SK-N-SH (cell line): ENCODE data around the gene MRPS34. TPM values are rescaled to one million over a fixed set of nuclear protein-coding genes. Genes with fewer than 3 reads are reported as not detected.

Experiments used
- CTCF ChIA-PET: fragments of 300-600, 350-600 bp; formaldehyde crosslinking; extraction: SDS; loops from one replicate; lab custom pipeline; 2021; lab: Yijun Ruan, JAX
- POLR2A ChIA-PET: fragments of 350-600 bp; sonication (Branson Sonifier 250); formaldehyde crosslinking; extraction: SDS; loops from one replicate; lab custom pipeline; 2020; ENCODE audit warnings: antibody characterized with exemption, inconsistent platforms; lab: Yijun Ruan, JAX
- DNase-seq: peaks from one replicate; pipeline ENCODE4 v3.0.0; 2012
- H2AFZ ChIP-seq: fragments of 200-600 bp; sonication (generic); 2 replicates; pipeline ENCODE4 v1.8.1; 2016; ENCODE audit warnings: antibody characterized with exemption, mild to moderate bottlenecking, low read depth
- H3F3A ChIP-seq: fragments of 200-600 bp; sonication (generic); replicated peaks from 2 replicates; pipeline ENCODE3; 2016; ENCODE audit warnings: antibody characterized with exemption, mild to moderate bottlenecking; ENCODE audit not compliant: insufficient read depth
- H3K27ac ChIP-seq, 2 experiments: fragments of 200-500 bp in 1 of 2; fragments of 200-600 bp in 1 of 2; sonication (Bioruptor generic) in 1 of 2; sonication (generic), shearing (Covaris generic) in 1 of 2; 2 replicates each; pipeline versions ENCODE4 v1.5.1 to v1.6.1; 2014 to 2016; ENCODE audit warnings: low read depth in 2 of 2, inconsistent platforms in 1 of 2, low read length in 1 of 2, mild to moderate bottlenecking in 1 of 2, mixed read lengths in 1 of 2
- H3K27me3 ChIP-seq: fragments of 200-600 bp; sonication (generic), shearing (Covaris generic); 2 replicates; pipeline ENCODE4 v1.6.1; 2016; ENCODE audit warnings: mixed run types; ENCODE audit not compliant: insufficient read depth
- H3K36me3 ChIP-seq, 2 experiments: fragments of 200-500 bp in 1 of 2; fragments of 200-600 bp in 1 of 2; sonication (Bioruptor generic) in 1 of 2; sonication (generic) in 1 of 2; replicated peaks in 1 of 2; 2 replicates each; pipeline versions ENCODE3 to v1.5.1; 2014 to 2016; ENCODE audit warnings: low read length in 1 of 2, mild to moderate bottlenecking in 1 of 2; ENCODE audit not compliant: insufficient read depth in 2 of 2, control insufficient read depth in 1 of 2
- H3K4me1 ChIP-seq, 2 experiments: fragments of 200-500 bp in 1 of 2; fragments of 200-600 bp in 1 of 2; sonication (Bioruptor generic) in 1 of 2; sonication (generic), shearing (Covaris generic) in 1 of 2; 2 replicates each; pipeline versions ENCODE4 v1.5.1 to v1.6.1; 2014 to 2016; ENCODE audit warnings: low read depth in 1 of 2, low read length in 1 of 2, mixed run types in 1 of 2; ENCODE audit not compliant: insufficient read depth in 2 of 2, control insufficient read depth in 1 of 2
- H3K4me2 ChIP-seq: fragments of 200-600 bp; sonication (generic), shearing (Covaris generic); 2 replicates; pipeline ENCODE4 v1.6.1; 2017; ENCODE audit warnings: mixed run types
- H3K4me3 ChIP-seq, 2 experiments: fragments of 200-500 bp in 1 of 2; fragments of 200-600 bp in 1 of 2; sonication (Bioruptor generic) in 1 of 2; sonication (generic), shearing (Covaris generic) in 1 of 2; 2 replicates each; pipeline versions ENCODE4 v1.5.1 to v1.8.1; 2014 to 2016; ENCODE audit warnings: low read depth in 2 of 2, inconsistent platforms in 1 of 2, low read length in 1 of 2, mild to moderate bottlenecking in 1 of 2, mixed read lengths in 1 of 2, moderate library complexity in 1 of 2
- H3K79me2 ChIP-seq: fragments of 200-600 bp; sonication (generic); 2 replicates; pipeline ENCODE4 v1.8.1; 2017; ENCODE audit warnings: mild to moderate bottlenecking; ENCODE audit not compliant: insufficient read depth
- H3K9ac ChIP-seq: fragments of 200-600 bp; sonication (generic); 2 replicates; pipeline ENCODE4 v1.6.1; 2017; ENCODE audit warnings: mixed run types
- H3K9me2 ChIP-seq: fragments of 200-600 bp; sonication (generic); 2 replicates; pipeline ENCODE4 v1.6.1; 2017; ENCODE audit warnings: mixed run types
- H3K9me3 ChIP-seq: fragments of 200-600 bp; sonication (generic); 2 replicates; pipeline ENCODE4 v1.6.1; 2017; ENCODE audit warnings: mixed run types, mild to moderate bottlenecking, moderate library complexity
- H4K20me1 ChIP-seq: fragments of 200-600 bp; sonication (generic); 2 replicates; pipeline ENCODE4 v1.6.1; 2017; ENCODE audit warnings: mild to moderate bottlenecking, mixed run types; ENCODE audit not compliant: insufficient read depth
- CHD2 ChIP-seq: fragments of 150-350 bp; IDR thresholded peaks from 2 replicates; pipeline ENCODE4 v1.6.1; 2018; ENCODE audit warnings: low read length; ENCODE audit not compliant: partially characterized antibody
- ELF1 ChIP-seq: IDR thresholded peaks from 2 replicates; pipeline ENCODE4 v1.4.0; 2012
- FOSL2 ChIP-seq: IDR thresholded peaks from 2 replicates; pipeline ENCODE4 v1.4.0; 2012; ENCODE audit warnings: low read depth, mild to moderate bottlenecking, moderate library complexity, borderline replicate concordance
- FOXM1 ChIP-seq: IDR thresholded peaks from 2 replicates; pipeline ENCODE4 v1.4.0; 2012; ENCODE audit warnings: low read depth, mild to moderate bottlenecking
- GABPA ChIP-seq: IDR thresholded peaks from 2 replicates; pipeline ENCODE4 v1.4.0; 2012; ENCODE audit warnings: low read depth, mild to moderate bottlenecking
- JUND ChIP-seq: IDR thresholded peaks from 2 replicates; pipeline ENCODE4 v1.4.0; 2012
- MEF2A ChIP-seq: IDR thresholded peaks from 2 replicates; pipeline ENCODE4 v1.4.0; 2012; ENCODE audit warnings: low read depth, borderline replicate concordance
- RAD21 ChIP-seq: IDR thresholded peaks from 2 replicates; pipeline ENCODE4 v1.6.1; 2012; ENCODE audit warnings: mild to moderate bottlenecking, low read length
- RFX5 ChIP-seq: IDR thresholded peaks from 2 replicates; pipeline ENCODE4 v1.6.1; 2012; ENCODE audit warnings: mild to moderate bottlenecking, improper control_type of control experiment, low read length
- SMC3 ChIP-seq: IDR thresholded peaks from 2 replicates; pipeline ENCODE4 v1.6.1; 2012; ENCODE audit warnings: low read depth, low read length, improper control_type of control experiment
- TAF1 ChIP-seq: IDR thresholded peaks from 2 replicates; pipeline ENCODE4 v1.6.1; 2012; ENCODE audit warnings: low read depth, mild to moderate bottlenecking, low read length, moderate library complexity, borderline replicate concordance
- TCF12 ChIP-seq: IDR thresholded peaks from 2 replicates; pipeline ENCODE4 v1.4.0; 2012
- TEAD4 ChIP-seq: IDR thresholded peaks from 2 replicates; pipeline ENCODE4 v1.4.0; 2012; ENCODE audit warnings: mild to moderate bottlenecking, borderline replicate concordance; ENCODE audit not compliant: insufficient read depth
- YY1 ChIP-seq: IDR thresholded peaks from 2 replicates; pipeline ENCODE4 v1.4.0; 2012; ENCODE audit warnings: low read depth, mild to moderate bottlenecking
- WGBS: methylation state at CpG from one replicate; pipeline ENCODE4 v1.1.6; 2017; ENCODE audit warnings: low lambda C conversion rate; 5-methylcytosine and 5-hydroxymethylcytosine counted together
- polyA plus RNA-seq, 3 experiments: library from polyadenylated mRNA; depleted of rRNA; stranded (reverse); fragments of >200 nt; gene quantifications; 2 replicates each; pipeline ENCODE4 v1.2.3, GENCODE V29; 2012
- TF ChIP-seq, protein P1 (sequence below): IDR thresholded peaks from 2 replicates; pipeline ENCODE4; 2012

MRPS34 gene
- polyA plus RNA-seq, 1 of the 3 experiments (the other 2 are of a cell fraction), result 156 TPM

GRCh38 chr16:1775846-1776671 lies 3.1 kb upstream of the MRPS34 start:
- Histone ChIP-seq H3K79me2 (peaks cover 36% of the 10 kb centered on the region), H3F3A (peaks cover 9% of the 10 kb centered on the region), H3K27ac (no peak overlapping the region), H3K4me3 (no peak overlapping the region), H3K27me3 (no peaks in the 10 kb centered on the region), H3K9me3 (no peaks in the 10 kb centered on the region), H2AFZ (no peak overlapping the region), H3K36me3 (peaks cover 3 to 37% of the 10 kb centered on the region in 2 experiments), H4K20me1 (peaks cover 11% of the 10 kb centered on the region; the same call in 1 of the 2 replicates), H3K4me1 (peaks cover 0 to 21% of the 10 kb centered on the region in 2 experiments; a peak in 2 of 4 replicates), H3K9me2 (no peaks in the 10 kb centered on the region), H3K9ac (no peak overlapping the region), H3K4me2 (no peak overlapping the region)
- ChIA-PET CTCF (interaction anchor here (1.4 to 4.4 kb wide), 2 partner anchors 7 to 13 kb away, joined by 3 to 40 read pairs; partner anchors contain the start of genes NUBP2 and SPSB3), POLR2A (no interaction called here)
- 87% methylated on average over 10 of the region's 28 CpGs for WGBS
- no peak for TF ChIP-seq TAF1
- no peak for DNase-seq

DNA sequence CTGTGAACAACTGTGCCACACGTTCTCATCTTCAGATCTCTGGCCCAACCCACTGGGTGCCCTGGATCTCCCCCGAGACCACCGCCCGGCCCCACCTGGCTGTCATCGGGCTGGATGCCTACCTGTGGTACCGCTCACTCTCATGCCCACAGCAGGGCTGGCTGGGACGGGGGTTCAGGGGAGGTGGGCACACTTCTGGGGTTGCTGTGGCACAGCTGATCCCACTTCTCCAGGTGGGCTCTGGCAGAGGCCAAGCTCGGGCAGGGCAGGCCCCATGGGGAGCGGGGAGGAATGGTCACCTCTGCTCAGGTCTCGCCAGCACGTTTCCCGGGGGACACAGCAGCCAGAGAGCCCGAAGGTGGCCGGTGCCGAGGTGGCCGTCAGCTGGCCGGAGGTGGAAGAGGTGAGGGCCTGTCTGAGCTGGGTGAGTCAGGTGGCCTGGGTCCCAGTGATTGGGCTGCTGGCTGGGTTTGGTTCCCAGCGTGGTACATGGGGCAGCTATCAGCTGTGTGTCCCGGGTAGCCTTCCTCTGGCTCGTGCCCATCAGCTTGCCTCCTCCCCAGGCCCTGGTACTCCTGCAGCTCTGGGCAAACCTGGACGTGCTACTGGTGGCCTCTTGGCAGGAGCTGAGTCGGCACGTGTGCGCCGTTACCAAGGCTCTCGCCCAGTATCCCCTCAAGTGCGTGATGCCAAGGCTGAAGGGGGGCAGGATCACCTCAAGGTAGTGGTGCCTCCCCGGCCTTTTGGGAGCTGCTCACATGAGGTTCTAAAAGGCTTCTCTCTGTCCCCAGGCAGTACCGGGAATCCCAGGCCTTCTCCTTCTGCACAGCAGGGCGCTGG lies 2.3 kb upstream of the MRPS34 start:
- no peak overlapping the region for H2AFZ ChIP-seq
- H3K9me3 ChIP-seq, result no peaks in the 10 kb centered on the region
- H3K27me3 ChIP-seq, result no peaks in the 10 kb centered on the region
- peaks cover 7% of the 10 kb centered on the region for H3F3A ChIP-seq
- 0 out of 2 replicates have a peak overlapping the region, but pooled peaks have one; percentile 95 for H3K4me2 ChIP-seq
- H3K4me3 ChIP-seq, result no peak overlapping the region
- TF ChIP-seq TCF12 (no peak), ELF1 (no peak), CHD2 (no peak), RAD21 (no peak), FOSL2 (no peak), SMC3 (no peak), RFX5 (no peak), MEF2A (no peak), FOXM1 (no peak), GABPA (no peak), TEAD4 (no peak), JUND (no peak), YY1 (no peak)
- TF ChIP-seq, protein P1, sequence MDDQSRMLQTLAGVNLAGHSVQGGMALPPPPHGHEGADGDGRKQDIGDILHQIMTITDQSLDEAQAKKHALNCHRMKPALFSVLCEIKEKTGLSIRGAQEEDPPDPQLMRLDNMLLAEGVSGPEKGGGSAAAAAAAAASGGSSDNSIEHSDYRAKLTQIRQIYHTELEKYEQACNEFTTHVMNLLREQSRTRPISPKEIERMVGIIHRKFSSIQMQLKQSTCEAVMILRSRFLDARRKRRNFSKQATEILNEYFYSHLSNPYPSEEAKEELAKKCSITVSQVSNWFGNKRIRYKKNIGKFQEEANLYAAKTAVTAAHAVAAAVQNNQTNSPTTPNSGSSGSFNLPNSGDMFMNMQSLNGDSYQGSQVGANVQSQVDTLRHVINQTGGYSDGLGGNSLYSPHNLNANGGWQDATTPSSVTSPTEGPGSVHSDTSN, result no peak
- peaks cover 5 to 37% of the 10 kb centered on the region in 2 experiments for H3K36me3 ChIP-seq
- H3K27ac ChIP-seq, result no peak overlapping the region
- DNase-seq, result no peak
- no peak overlapping the region for H3K9ac ChIP-seq
- ChIA-PET POLR2A (no interaction called here), CTCF (interaction anchor here (1.4 to 4.4 kb wide), 2 partner anchors 8 to 14 kb away, joined by 3 to 40 read pairs; partner anchors contain the start of genes NUBP2 and SPSB3)
- peaks cover 6% of the 10 kb centered on the region; the same call in 1 of the 2 replicates for H4K20me1 ChIP-seq
- WGBS, result 89% methylated on average over 21 of the region's 30 CpGs
- H3K4me1 ChIP-seq, result peaks cover 0 to 25% of the 10 kb centered on the region in 2 experiments; a peak in 2 of 4 replicates
- no peaks in the 10 kb centered on the region for H3K9me2 ChIP-seq
- H3K79me2 ChIP-seq, result peaks cover 31% of the 10 kb centered on the region
